ENCODE results near the gene LIX1L. TPM values are rescaled to one million over a fixed set of nuclear protein-coding genes. Genes with fewer than 3 reads are reported as not detected.

LIX1L gene
- total RNA-seq, 1 donor from 2014 or later: 27.6 TPM

DNA sequence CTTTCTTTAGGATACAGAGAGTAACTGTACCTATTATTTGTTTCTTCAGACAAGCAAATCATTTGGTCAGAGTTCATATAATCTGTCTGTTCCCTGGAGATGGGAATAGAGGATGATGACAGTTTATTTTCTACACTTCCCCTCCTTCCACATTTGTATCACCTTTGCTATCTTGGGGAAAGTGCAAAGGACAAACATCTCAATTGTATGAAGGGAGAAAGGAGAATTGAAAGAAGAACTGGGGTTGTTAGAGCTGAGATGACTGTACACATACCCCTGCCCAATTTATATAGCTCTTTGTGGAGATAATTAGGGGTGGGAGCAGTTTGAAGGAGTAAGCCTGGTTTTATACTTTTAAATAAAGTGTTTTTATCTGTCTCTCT, 20.6 kb upstream of the LIX1L start:
- H3K36me3 Mint-ChIP-seq: no peaks in the 10 kb centered on the region
- H3K27me3 Mint-ChIP-seq (ENCODE audit: low read depth): no peaks in the 10 kb centered on the region
- no peaks in the 10 kb centered on the region for H3K9me3 Mint-ChIP-seq
- DNase-seq (ENCODE audit: low spot score in 2 of 2, unreplicated experiment in 2 of 2): no peak
- H3K4me1 Mint-ChIP-seq: peaks cover 2% of the 10 kb centered on the region
- H3K4me3 Mint-ChIP-seq: no peak overlapping the region
- TF ChIP-seq, protein P1, sequence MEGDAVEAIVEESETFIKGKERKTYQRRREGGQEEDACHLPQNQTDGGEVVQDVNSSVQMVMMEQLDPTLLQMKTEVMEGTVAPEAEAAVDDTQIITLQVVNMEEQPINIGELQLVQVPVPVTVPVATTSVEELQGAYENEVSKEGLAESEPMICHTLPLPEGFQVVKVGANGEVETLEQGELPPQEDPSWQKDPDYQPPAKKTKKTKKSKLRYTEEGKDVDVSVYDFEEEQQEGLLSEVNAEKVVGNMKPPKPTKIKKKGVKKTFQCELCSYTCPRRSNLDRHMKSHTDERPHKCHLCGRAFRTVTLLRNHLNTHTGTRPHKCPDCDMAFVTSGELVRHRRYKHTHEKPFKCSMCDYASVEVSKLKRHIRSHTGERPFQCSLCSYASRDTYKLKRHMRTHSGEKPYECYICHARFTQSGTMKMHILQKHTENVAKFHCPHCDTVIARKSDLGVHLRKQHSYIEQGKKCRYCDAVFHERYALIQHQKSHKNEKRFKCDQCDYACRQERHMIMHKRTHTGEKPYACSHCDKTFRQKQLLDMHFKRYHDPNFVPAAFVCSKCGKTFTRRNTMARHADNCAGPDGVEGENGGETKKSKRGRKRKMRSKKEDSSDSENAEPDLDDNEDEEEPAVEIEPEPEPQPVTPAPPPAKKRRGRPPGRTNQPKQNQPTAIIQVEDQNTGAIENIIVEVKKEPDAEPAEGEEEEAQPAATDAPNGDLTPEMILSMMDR (IDR thresholded peaks at IDR 0.05; ENCODE audit: unreplicated experiment): no peak
- H3K27ac Mint-ChIP-seq: no peak overlapping the region

DNA sequence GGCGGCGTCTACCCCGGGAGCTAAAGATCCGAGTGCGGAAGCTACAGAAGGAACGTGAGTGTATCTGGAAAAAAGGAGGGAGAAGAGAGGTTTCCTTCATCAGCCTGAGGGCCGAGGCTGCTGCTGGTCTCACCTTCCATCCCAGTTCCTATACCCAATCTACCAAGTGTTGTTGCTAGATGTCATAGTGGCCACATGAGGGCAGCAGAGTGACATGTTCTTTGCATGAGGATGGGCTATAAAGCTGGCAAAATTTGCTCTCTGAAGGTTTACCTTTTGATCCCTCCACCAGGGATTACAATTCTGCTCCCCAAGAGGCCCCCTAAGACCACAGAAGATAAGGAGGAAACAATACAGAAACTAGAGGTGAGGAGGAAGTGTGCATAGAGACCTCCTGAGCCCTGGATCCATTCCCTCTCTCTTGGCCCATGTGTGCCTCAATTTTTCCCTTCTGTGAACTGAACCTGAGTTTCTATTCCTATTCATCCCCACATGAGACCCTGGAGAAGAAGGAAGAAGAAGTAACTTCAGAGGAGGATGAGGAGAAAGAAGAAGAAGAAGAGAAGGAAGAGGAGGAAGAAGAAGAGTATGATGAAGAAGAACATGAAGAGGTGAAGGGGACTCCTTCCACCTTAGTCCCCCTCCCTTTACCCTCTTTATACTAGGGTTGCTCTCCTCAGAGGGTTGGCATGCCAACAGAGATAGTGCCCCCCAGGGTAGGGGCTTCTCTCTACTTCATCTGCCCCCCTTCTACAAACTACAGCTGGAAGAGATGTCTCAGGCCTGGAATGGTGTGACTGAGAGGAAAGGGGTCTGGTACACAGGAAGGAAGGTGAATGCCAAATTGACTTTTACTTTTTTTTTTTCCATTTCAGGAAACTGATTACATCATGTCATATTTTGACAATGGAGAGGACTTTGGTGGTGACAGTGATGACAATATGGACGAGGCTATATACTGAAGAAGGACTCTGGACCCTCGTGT, 20.0 kb upstream of the LIX1L start:
- no peaks in the 10 kb centered on the region for H3K4me1 Mint-ChIP-seq
- TF ChIP-seq, protein P1 (IDR thresholded peaks at IDR 0.05; ENCODE audit: unreplicated experiment): peak; percentile 79
- H3K4me3 Mint-ChIP-seq: peak overlapping the region; percentile 56
- no peaks in the 10 kb centered on the region for H3K9me3 Mint-ChIP-seq
- no peak overlapping the region for H3K27ac Mint-ChIP-seq
- H3K36me3 Mint-ChIP-seq: no peaks in the 10 kb centered on the region
- peak; percentile 46 to 66 for DNase-seq (ENCODE audit: low spot score in 2 of 2, unreplicated experiment in 2 of 2)
- H3K27me3 Mint-ChIP-seq (ENCODE audit: low read depth): no peaks in the 10 kb centered on the region

DNA sequence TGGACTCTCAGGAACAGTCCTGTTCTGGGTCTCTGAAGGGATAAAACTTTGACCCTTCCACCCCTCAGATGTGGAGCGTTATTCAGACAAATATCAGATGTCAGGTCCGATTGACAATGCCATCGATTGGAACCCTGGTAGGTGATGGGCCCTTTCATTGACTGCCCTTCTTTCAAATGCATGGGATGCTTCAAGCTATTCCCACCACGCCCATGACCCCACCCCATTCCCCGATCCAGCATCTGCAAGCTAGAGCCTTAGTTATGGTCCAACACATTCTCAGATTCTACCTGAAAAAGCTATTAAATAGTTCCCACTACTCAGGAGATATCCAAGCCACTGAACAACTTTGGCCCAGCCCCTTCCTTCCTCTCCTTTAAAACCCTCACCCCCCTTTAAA, 19.2 kb upstream of the LIX1L start:
- no peaks in the 10 kb centered on the region for H3K27me3 Mint-ChIP-seq (ENCODE audit: low read depth)
- TF ChIP-seq, protein P1 (IDR thresholded peaks at IDR 0.05; ENCODE audit: unreplicated experiment): no peak
- no peaks in the 10 kb centered on the region for H3K4me1 Mint-ChIP-seq
- no peaks in the 10 kb centered on the region for H3K9me3 Mint-ChIP-seq
- H3K4me3 Mint-ChIP-seq: no peak overlapping the region
- H3K27ac Mint-ChIP-seq: no peak overlapping the region
- DNase-seq (ENCODE audit: low spot score in 2 of 2, unreplicated experiment in 2 of 2): no peak
- no peaks in the 10 kb centered on the region for H3K36me3 Mint-ChIP-seq

DNA sequence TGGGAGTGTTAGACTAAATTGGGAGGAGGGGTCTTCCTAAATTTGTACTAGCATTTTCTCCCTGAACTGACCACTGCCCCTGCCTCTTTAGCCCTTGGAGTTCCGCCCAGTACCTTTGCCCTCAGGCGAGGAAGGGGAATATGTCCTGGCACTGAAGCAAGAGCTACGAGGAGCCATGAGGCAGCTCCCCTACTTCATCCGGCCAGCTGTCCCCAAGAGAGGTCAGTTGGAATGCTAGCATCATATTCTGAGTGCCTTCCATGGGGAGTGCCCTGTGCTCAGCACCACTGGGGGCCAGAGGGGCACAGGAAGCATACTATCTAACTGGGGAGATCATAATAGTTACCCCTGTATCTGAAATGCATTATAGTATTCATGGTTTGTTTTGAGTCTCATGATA, 17.4 kb upstream of the LIX1L start:
- Mint-ChIP-seq H3K4me1 (no peaks in the 10 kb centered on the region), H3K36me3 (no peaks in the 10 kb centered on the region), H3K9me3 (no peaks in the 10 kb centered on the region), H3K4me3 (no peak overlapping the region), H3K27ac (no peak overlapping the region), H3K27me3 (ENCODE audit: low read depth) (no peaks in the 10 kb centered on the region)
- DNase-seq (ENCODE audit: low spot score in 2 of 2, unreplicated experiment in 2 of 2): no peak
- TF ChIP-seq, protein P1 (IDR thresholded peaks at IDR 0.05; ENCODE audit: unreplicated experiment): no peak

DNA sequence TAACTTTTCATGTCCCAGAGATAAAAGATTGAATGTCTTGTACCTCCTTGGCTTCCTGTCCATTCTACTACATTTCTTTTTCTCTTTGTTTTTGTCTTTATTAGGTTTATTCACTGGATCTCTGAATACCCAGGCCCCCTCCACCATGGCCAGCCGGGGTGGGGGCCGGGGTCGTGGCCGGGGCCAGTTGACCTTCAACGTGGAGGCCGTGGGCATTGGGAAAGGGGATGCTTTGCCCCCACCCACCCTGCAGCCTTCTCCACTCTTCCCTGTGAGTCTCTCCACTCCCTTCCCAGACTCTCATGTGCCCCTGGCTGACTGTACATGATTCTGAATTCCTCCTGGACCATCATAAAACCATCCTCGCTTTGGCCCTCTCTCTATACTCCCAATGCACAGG, 16.9 kb upstream of the LIX1L start:
- no peak for DNase-seq (ENCODE audit: low spot score in 2 of 2, unreplicated experiment in 2 of 2)
- TF ChIP-seq, protein P1 (IDR thresholded peaks at IDR 0.05; ENCODE audit: unreplicated experiment): no peak
- no peaks in the 10 kb centered on the region for H3K27me3 Mint-ChIP-seq (ENCODE audit: low read depth)
- H3K9me3 Mint-ChIP-seq: no peaks in the 10 kb centered on the region
- H3K27ac Mint-ChIP-seq: no peak overlapping the region
- H3K36me3 Mint-ChIP-seq: no peaks in the 10 kb centered on the region
- H3K4me1 Mint-ChIP-seq: no peaks in the 10 kb centered on the region
- H3K4me3 Mint-ChIP-seq: no peak overlapping the region

All from mesothelial cell of epicardium (in vitro differentiated cells).